GM20000 (cell line): ENCODE results near the gene CA7.
A peak's percentile ranks its signal among the peaks of the same experiment; 100 is the strongest.
"Not testable (repeated sequence)": the region's sequence is repeated elsewhere in the genome, so short reads cannot be mapped to it uniquely, and the experiment has no call there.

Source experiments
- DNase-seq: peaks from one replicate; pipeline ENCODE4 v3.0.0; 2012; ENCODE audit warnings: low spot score
- CTCF ChIP-seq: IDR thresholded peaks from 2 replicates; pipeline ENCODE4 v1.5.1; 2012; ENCODE audit warnings: mild to moderate bottlenecking, control low read depth; ENCODE audit errors: extremely low read depth, missing control alignments

CA7 gene

GRCh38 chr16:66890799-66891198, 46.6 kb downstream of the CA7 start:
- DNase-seq = no peak
- TF ChIP-seq CTCF = no peak

GRCh38 chr16:66891360-66891759, 47.1 kb downstream of the CA7 start:
- no peak for DNase-seq
- TF ChIP-seq CTCF = no peak

GRCh38 chr16:66891797-66892196, 47.6 kb downstream of the CA7 start:
- DNase-seq = no peak
- TF ChIP-seq CTCF = no peak

GRCh38 chr16:66894055-66894454, 49.8 kb downstream of the CA7 start:
- no peak for DNase-seq
- no peak for TF ChIP-seq CTCF

GRCh38 chr16:66894948-66895688, 50.9 kb downstream of the CA7 start:
- peak; percentile 72 for DNase-seq

GRCh38 chr16:66895689-66895979, 51.4 kb downstream of the CA7 start:
- no peak for TF ChIP-seq CTCF
- no peak for DNase-seq

More at GRCh38 chr16:66894948-66895688, 50.9 kb downstream of the CA7 start:
- TF ChIP-seq CTCF = peak; percentile 61

- no peak for TF ChIP-seq CTCF
- no peak for DNase-seq
These were observed 51.8 kb downstream of the CA7 start for GRCh38 chr16:66895999-66896398.

- not testable (repeated sequence) for DNase-seq
These were observed 52.5 kb downstream of the CA7 start for GRCh38 chr16:66896682-66897081.
